HG03095 (cell line): Measurements from ENCODE around the gene FASTKD3.
A peak's percentile ranks its signal among the peaks of the same experiment; 100 is the strongest.

Source experiments
- ATAC-seq: cut with Tn5 transposase; IDR thresholded peaks from one replicate; pipeline ENCODE4 v1.9.1; 2021; ENCODE audit warnings: moderate library complexity; ENCODE audit not compliant: unreplicated experiment

The FASTKD3 gene

GRCh38 chr5:7881816-7882215 is 13.0 kb upstream of the FASTKD3 start:
- no peak for ATAC-seq

- ATAC-seq, result no peak
Observed at GRCh38 chr5:7881091-7881490, 12.3 kb upstream of the FASTKD3 start.

GRCh38 chr5:7878381-7878873 is 9.6 kb upstream of the FASTKD3 start:
- ATAC-seq, result peak; percentile 96

GRCh38 chr5:7877851-7878250 is 9.0 kb upstream of the FASTKD3 start:
- no peak for ATAC-seq

GRCh38 chr5:7876867-7877266 is 8.0 kb upstream of the FASTKD3 start:
- peak; percentile 44 for ATAC-seq

GRCh38 chr5:7875151-7875550 is 6.3 kb upstream of the FASTKD3 start:
- ATAC-seq, result no peak

GRCh38 chr5:7874639-7875038 is 5.8 kb upstream of the FASTKD3 start:
- ATAC-seq, result no peak

GRCh38 chr5:7873216-7873615 is 4.4 kb upstream of the FASTKD3 start:
- no peak for ATAC-seq

- ATAC-seq, result no peak
Observed at GRCh38 chr5:7872517-7873130, 3.8 kb upstream of the FASTKD3 start.

GRCh38 chr5:7871653-7872052 is 2.8 kb upstream of the FASTKD3 start:
- ATAC-seq, result no peak

- peak; percentile 27 for ATAC-seq
Observed at GRCh38 chr5:7869474-7870136, 774 bp upstream of the FASTKD3 start.

GRCh38 chr5:7868427-7868772 is 431 bp downstream of the FASTKD3 start:
- no peak for ATAC-seq

GRCh38 chr5:7867260-7867659 is 1.6 kb downstream of the FASTKD3 start:
- ATAC-seq, result no peak

- no peak for ATAC-seq
Observed at GRCh38 chr5:7866196-7866595, 2.6 kb downstream of the FASTKD3 start.

- no peak for ATAC-seq
Observed at GRCh38 chr5:7857926-7858632, 10.8 kb downstream of the FASTKD3 start.

GRCh38 chr5:7857361-7857760 is 11.5 kb downstream of the FASTKD3 start:
- ATAC-seq, result no peak

GRCh38 chr5:7856855-7857254 is 12.0 kb downstream of the FASTKD3 start:
- no peak for ATAC-seq

- ATAC-seq, result no peak
Observed at GRCh38 chr5:7855611-7856010, 13.2 kb downstream of the FASTKD3 start.

- ATAC-seq, result no peak
Observed at GRCh38 chr5:7852988-7853387, 15.8 kb downstream of the FASTKD3 start.

- ATAC-seq, result no peak
Observed at GRCh38 chr5:7852542-7852941, 16.3 kb downstream of the FASTKD3 start.

GRCh38 chr5:7851617-7852289 is 17.1 kb downstream of the FASTKD3 start:
- no peak for ATAC-seq

GRCh38 chr5:7851240-7851592 is 17.6 kb downstream of the FASTKD3 start:
- no peak for ATAC-seq
